Measurements from ENCODE around the gene SPARC.

SPARC gene

GRCh38 chr5:151642472-151643140 lies 44.1 kb downstream of the SPARC start:
- TF ChIP-seq MAX (IDR thresholded peaks at IDR 0.05): no peak
- no peak for TF ChIP-seq REST (IDR thresholded peaks at IDR 0.05; ENCODE audit: low read depth)
- TF ChIP-seq TEAD4 (IDR thresholded peaks at IDR 0.05): no peak
- no peak for TF ChIP-seq TAF1 (IDR thresholded peaks at IDR 0.05; ENCODE audit: low read depth)

GRCh38 chr5:151638619-151639018 lies 48.1 kb downstream of the SPARC start:
- TF ChIP-seq ZBTB7A (IDR thresholded peaks at IDR 0.05; ENCODE audit: low read depth) (no peak), CEBPB (IDR thresholded peaks at IDR 0.05) (peak; percentile 50; the same call in 1 of the 2 replicates)

- no peak for TF ChIP-seq TEAD4 (IDR thresholded peaks at IDR 0.05)
- TF ChIP-seq EGR1 (IDR thresholded peaks at IDR 0.05): no peak
- TF ChIP-seq YY1 (IDR thresholded peaks at IDR 0.05; ENCODE audit: low read depth): no peak
- TF ChIP-seq TCF12 (IDR thresholded peaks at IDR 0.05; ENCODE audit: low read depth): no peak
- TF ChIP-seq CEBPB (IDR thresholded peaks at IDR 0.05): no peak
- TF ChIP-seq REST (IDR thresholded peaks at IDR 0.05; ENCODE audit: low read depth): no peak
- no peak for TF ChIP-seq CREB1 (IDR thresholded peaks at IDR 0.05; ENCODE audit: low read depth)
- TF ChIP-seq FOXM1 (IDR thresholded peaks at IDR 0.05; ENCODE audit: borderline replicate concordance, low read depth): no peak
- TF ChIP-seq EP300 (IDR thresholded peaks at IDR 0.05; ENCODE audit: borderline replicate concordance): no peak
- TF ChIP-seq MAX (IDR thresholded peaks at IDR 0.05): no peak
- no peak for TF ChIP-seq USF1 (IDR thresholded peaks at IDR 0.05)
- TF ChIP-seq RAD21 (IDR thresholded peaks at IDR 0.05; ENCODE audit: low read depth): no peak
Observed at GRCh38 chr5:151637676-151638075, 49.0 kb downstream of the SPARC start.

GRCh38 chr5:151633892-151634291 lies 52.8 kb downstream of the SPARC start:
- TF ChIP-seq MAX (IDR thresholded peaks at IDR 0.05) (no peak), CREB1 (IDR thresholded peaks at IDR 0.05; ENCODE audit: low read depth) (no peak), EGR1 (IDR thresholded peaks at IDR 0.05) (no peak), EP300 (IDR thresholded peaks at IDR 0.05; ENCODE audit: borderline replicate concordance) (peak; percentile 82), FOXM1 (IDR thresholded peaks at IDR 0.05; ENCODE audit: borderline replicate concordance, low read depth) (peak; percentile 63), REST (IDR thresholded peaks at IDR 0.05; ENCODE audit: low read depth) (no peak), USF1 (IDR thresholded peaks at IDR 0.05) (no peak), TCF12 (IDR thresholded peaks at IDR 0.05; ENCODE audit: low read depth) (peak; percentile 78), TAF1 (IDR thresholded peaks at IDR 0.05; ENCODE audit: low read depth) (no peak), ZBTB7A (IDR thresholded peaks at IDR 0.05; ENCODE audit: low read depth) (no peak), RAD21 (IDR thresholded peaks at IDR 0.05; ENCODE audit: low read depth) (no peak), NFIC (IDR thresholded peaks at IDR 0.05) (peak; percentile 35; the same call in 1 of the 2 replicates), CEBPB (IDR thresholded peaks at IDR 0.05) (no peak), YY1 (IDR thresholded peaks at IDR 0.05; ENCODE audit: low read depth) (no peak), TEAD4 (IDR thresholded peaks at IDR 0.05) (0 out of 2 replicates have a peak, but pooled peaks have one; percentile 6)

Measured in Ishikawa (cell line).